GM19025 (cell line): ENCODE data around the gene EXOC3L2.

Experiments used
- ATAC-seq: cut with Tn5 transposase; IDR thresholded peaks from one replicate; pipeline ENCODE4 v1.9.1; 2021; ENCODE audit warnings: mild to moderate bottlenecking, low read depth, moderate library complexity; ENCODE audit not compliant: unreplicated experiment

Gene EXOC3L2

GRCh38 chr19:45164577-45165335 lies 80.5 kb downstream of the EXOC3L2 start:
- ATAC-seq, result peak; percentile 82

DNA sequence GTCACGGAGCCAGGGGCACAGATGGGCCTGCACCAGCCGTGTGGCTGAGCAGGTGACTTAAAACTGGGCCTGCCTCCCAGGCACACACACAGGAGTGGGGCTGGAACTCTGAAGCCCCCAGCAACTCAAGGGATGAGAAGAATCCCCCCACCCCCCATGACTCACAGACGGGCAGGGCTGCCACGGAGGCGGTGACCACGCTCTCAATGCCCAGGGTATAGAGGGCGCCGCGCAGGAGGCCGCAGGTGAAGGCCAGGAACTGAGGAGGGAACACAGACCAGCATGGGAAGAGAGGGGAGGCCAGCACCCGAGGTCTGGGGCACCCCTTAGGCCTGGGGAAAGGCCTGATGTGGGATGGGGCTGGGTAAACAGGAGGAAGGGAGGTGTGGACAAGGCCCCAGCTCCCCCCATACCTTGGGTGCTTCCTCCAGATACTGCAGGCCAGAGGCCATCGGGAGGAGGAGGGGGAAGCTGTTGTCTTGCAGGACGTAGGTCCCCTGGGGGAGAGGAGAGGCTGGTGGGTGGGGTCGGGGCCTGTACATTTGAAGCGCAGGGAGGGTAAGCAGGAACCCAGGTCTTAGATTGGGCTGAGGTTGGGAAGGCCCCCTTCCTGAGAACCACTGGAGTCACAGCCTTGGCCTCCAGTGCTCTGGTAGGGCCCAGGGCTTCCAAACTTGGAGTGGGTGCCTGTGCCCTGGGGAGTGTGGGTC lies 81.3 kb downstream of the EXOC3L2 start:
- ATAC-seq, result no peak

DNA sequence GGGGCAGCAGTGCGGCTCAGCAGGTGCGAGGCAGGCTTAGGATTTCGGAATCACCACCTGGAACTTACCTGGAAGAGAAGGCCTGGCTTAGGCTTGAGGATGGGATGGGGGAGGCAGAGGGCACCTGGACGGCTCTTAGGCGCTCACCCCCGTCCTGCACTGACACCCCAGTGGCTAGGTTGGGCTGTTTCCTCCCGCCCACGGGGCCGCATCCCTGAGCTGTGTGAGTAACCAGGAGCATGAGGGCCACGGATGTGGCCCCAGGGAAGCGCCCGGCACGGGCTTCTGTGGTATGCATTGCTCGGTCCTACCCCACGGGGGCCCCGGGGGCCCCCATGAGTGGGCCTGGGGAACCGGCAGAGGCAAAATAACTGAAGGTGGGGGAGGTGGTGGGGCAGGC lies 82.1 kb downstream of the EXOC3L2 start:
- no peak for ATAC-seq

- ATAC-seq, result no peak
These were observed 82.5 kb downstream of the EXOC3L2 start for GRCh38 chr19:45162608-45163143.
